Metanephros (tissue), 1 donor: ENCODE data around the gene ZNF12. TPM values are rescaled to one million over a fixed set of nuclear protein-coding genes. Genes with fewer than 3 reads are reported as not detected.

Source experiments
- total RNA-seq: library from RNA; depleted of rRNA; stranded (reverse); fragments of >200 nt; gene quantifications from one replicate; pipeline ENCODE4 v1.2.3, GENCODE V29; 2014

Gene ZNF12
- total RNA-seq = 27.8 TPM

DNA sequence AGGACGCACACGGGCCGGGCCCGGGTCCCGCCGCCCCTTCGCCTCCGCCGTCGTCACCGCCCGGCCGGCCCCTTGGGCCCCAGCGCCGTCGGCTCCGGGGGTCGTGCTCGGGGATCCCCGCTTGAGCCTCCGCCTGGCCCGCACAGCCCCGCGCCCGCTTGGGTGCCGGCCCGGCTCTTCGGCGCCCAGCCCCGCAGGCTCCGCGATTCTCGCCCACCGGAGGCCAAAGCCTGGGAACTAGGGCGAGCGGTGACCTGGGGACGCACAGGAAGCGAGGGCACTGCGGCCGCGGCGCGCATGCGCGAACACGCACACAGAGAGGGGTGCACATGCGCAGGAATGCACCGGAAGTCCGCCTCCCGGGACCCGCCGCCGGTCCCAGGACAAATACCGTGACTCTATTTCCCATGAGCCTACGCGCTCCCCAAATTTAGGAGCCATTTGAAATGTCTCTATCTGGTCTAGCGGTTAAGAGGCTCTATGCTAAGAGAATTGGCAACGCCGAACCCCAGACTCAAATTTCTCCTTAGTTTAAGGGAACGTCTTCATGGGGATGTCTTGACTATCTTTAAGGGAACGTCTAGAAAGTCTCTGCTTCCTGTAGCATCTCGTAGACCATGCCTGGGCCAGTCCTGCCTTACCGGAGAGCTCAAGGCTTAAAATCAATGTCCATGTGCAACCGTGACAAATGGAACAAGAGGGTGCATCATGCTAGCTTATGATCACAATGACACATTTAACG is at the start of gene ZNF12:
Gene ZNF12 (minus strand): TSS at position 282 of the 742 bp plus-strand sequence. CDS start 1,774 bp downstream, outside the sequence.

GRCh38 chr7:6753964-6754363 is 47.2 kb upstream of the ZNF12 start, which contains the start of gene RSPH10B2:
TSS of gene RSPH10B2 (plus strand) at chr7:6754103. CDS start at chr7:6757678, 3,575 bp downstream.

Other genes starting within 250 kb of the ZNF12 start
- 110 TPM for gene KDELR2, start 222.8 kb downstream of the ZNF12 start, total RNA-seq
- gene GRID2IP, start 155.5 kb downstream of the ZNF12 start, total RNA-seq = 1.5 TPM
- gene ZDHHC4, start 129.5 kb downstream of the ZNF12 start, total RNA-seq = 62.4 TPM
- gene INTS15, start 116.9 kb downstream of the ZNF12 start, total RNA-seq = 30.8 TPM
- gene ZNF853, start 91.3 kb downstream of the ZNF12 start, total RNA-seq = 16.8 TPM
- 31.5 TPM for gene ZNF316, start 69.6 kb downstream of the ZNF12 start, total RNA-seq
- 0.53 TPM for gene RSPH10B2, start 47.2 kb upstream of the ZNF12 start, total RNA-seq
- gene CCZ1B, start 119.3 kb upstream of the ZNF12 start, total RNA-seq = 54.7 TPM